ENCODE measurements around the gene RELN. TPM values are rescaled to one million over a fixed set of nuclear protein-coding genes. Genes with fewer than 3 reads are reported as not detected.

The RELN gene
- total and polyA plus RNA-seq, 8 donors: 3.6 to 20.1 (median 15.3) TPM

DNA sequence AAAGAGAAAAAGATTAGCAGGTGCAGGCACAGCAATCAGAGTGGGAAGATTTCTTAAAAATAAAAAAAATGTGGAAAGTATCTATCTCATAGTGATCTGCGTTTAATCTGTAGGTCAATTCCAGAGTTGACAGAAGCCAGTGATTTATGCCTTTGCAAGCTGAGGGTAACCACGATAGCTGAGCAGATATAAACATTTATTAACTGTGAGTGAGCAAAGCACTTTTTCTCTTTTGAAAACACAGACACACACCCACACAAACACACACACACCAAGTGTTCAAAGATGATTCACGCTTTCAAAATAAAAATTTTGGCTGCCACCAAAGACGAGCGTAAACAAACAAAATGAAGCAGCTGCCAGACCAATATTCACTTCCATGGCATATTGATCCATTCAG is 300.2 kb downstream of the RELN start:
- TF ChIP-seq, protein P1, sequence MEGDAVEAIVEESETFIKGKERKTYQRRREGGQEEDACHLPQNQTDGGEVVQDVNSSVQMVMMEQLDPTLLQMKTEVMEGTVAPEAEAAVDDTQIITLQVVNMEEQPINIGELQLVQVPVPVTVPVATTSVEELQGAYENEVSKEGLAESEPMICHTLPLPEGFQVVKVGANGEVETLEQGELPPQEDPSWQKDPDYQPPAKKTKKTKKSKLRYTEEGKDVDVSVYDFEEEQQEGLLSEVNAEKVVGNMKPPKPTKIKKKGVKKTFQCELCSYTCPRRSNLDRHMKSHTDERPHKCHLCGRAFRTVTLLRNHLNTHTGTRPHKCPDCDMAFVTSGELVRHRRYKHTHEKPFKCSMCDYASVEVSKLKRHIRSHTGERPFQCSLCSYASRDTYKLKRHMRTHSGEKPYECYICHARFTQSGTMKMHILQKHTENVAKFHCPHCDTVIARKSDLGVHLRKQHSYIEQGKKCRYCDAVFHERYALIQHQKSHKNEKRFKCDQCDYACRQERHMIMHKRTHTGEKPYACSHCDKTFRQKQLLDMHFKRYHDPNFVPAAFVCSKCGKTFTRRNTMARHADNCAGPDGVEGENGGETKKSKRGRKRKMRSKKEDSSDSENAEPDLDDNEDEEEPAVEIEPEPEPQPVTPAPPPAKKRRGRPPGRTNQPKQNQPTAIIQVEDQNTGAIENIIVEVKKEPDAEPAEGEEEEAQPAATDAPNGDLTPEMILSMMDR (IDR thresholded peaks at IDR 0.05): no peak
- H3K4me3 ChIP-seq: no peak overlapping the region
- no peaks in the 10 kb centered on the region for H3K4me1 ChIP-seq
- H3K27ac ChIP-seq: no peak overlapping the region
- H3K9me3 ChIP-seq: no peaks in the 10 kb centered on the region
- intact Hi-C loops (cut with DNase I): no loop called here
- DNase-seq (no peak), ATAC-seq (no peak)
- no peaks in the 10 kb centered on the region for H3K27me3 ChIP-seq
- no peaks in the 10 kb centered on the region for H3K36me3 ChIP-seq

DNA sequence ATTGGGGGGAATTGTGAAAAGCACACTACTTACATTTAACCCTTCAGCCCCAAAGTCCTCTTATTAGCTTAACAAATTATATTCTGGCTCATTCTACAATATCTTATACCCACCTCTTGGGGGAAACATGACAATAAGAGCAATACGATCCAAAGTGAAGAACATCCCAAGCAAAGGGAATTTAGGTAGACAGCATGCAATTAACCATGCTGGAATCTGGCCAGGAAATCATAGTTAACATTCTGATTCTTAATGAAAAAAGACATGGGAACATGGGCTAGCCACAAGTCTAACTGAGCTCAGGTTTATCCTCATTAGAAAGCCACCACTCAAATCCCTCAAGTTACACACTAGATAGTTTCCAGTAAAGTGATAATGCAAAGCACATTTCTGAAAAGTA is 301.5 kb downstream of the RELN start:
- no peaks in the 10 kb centered on the region for H3K27me3 ChIP-seq
- TF ChIP-seq, protein P1 (IDR thresholded peaks at IDR 0.05): no peak
- H3K4me3 ChIP-seq: no peak overlapping the region
- DNase-seq: no peak
- H3K27ac ChIP-seq: no peak overlapping the region
- no peaks in the 10 kb centered on the region for H3K9me3 ChIP-seq
- H3K36me3 ChIP-seq: no peaks in the 10 kb centered on the region
- no peak for ATAC-seq
- H3K4me1 ChIP-seq: no peaks in the 10 kb centered on the region
- intact Hi-C loops (cut with DNase I): no loop called here

DNA sequence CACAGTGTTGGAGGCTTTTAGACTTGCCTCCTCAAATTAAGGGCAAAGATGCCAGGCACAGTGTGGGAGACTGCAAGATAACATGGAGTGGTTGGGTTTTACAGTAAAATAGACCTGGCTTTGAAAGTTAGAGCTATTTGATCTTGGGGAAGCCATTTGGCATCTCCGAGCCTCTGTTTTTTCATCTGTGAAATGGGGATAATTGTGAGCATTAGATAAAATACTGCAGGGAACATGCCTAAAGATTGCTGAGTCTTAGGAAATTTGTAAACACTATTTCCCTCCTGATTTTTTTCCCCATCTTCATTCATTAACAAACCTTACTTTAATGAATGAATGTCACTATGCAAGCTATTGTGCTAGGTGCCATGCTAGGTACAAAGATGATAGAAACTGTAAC is 302.2 kb downstream of the RELN start:
- TF ChIP-seq, protein P1 (IDR thresholded peaks at IDR 0.05): no peak
- Histone ChIP-seq H3K9me3 (no peaks in the 10 kb centered on the region), H3K4me1 (no peaks in the 10 kb centered on the region), H3K27me3 (no peaks in the 10 kb centered on the region), H3K27ac (no peak overlapping the region), H3K36me3 (no peaks in the 10 kb centered on the region), H3K4me3 (no peak overlapping the region)
- intact Hi-C loops (cut with DNase I): no loop called here
- ATAC-seq: no peak
- DNase-seq: no peak

DNA sequence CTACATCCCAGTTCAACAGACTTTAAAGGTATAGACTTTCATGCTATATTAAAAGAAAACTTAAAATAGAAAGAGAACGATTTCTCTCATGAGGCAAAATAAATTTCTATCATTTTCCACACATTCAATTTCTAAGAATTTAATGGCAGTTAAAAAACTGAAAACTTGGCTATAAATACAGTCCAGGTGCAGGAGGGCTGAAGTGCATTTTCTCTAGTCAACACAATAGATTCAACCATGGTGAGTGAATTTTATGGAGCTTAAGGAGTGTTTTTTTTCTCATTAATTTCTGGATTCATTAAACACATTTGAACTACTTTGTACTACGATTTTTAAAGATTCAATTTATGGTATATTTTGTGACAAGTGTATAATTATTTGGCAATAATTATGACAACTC is 302.7 kb downstream of the RELN start:
- TF ChIP-seq, protein P1 (IDR thresholded peaks at IDR 0.05): no peak
- DNase-seq: no peak

GRCh38 chr7:103686064-103686463 is 303.4 kb downstream of the RELN start:
- H3K9me3 ChIP-seq: no peaks in the 10 kb centered on the region
- intact Hi-C loops (cut with DNase I): no loop called here
- TF ChIP-seq, protein P1 (IDR thresholded peaks at IDR 0.05): no peak
- H3K27me3 ChIP-seq: no peaks in the 10 kb centered on the region
- H3K36me3 ChIP-seq: no peaks in the 10 kb centered on the region
- DNase-seq (no peak), ATAC-seq (no peak)
- H3K27ac ChIP-seq: no peak overlapping the region
- H3K4me3 ChIP-seq: no peak overlapping the region
- no peaks in the 10 kb centered on the region for H3K4me1 ChIP-seq

More for the DNA sequence above, 302.7 kb downstream of the RELN start:
- intact Hi-C loops (cut with DNase I): no loop called here
- H3K27me3 ChIP-seq: no peaks in the 10 kb centered on the region
- no peak overlapping the region for H3K4me3 ChIP-seq
- H3K9me3 ChIP-seq: no peaks in the 10 kb centered on the region
- H3K4me1 ChIP-seq: no peaks in the 10 kb centered on the region
- H3K36me3 ChIP-seq: no peaks in the 10 kb centered on the region
- H3K27ac ChIP-seq: no peak overlapping the region
- ATAC-seq: no peak

Data from left lung (tissue), 10 donors.